Activated T-helper 1 cell treated with Interleukin-2 at 50 U/mL for 16 hours (primary cell): ENCODE data around the gene BRF1.
"Not testable (repeated sequence)": the region's sequence is repeated elsewhere in the genome, so short reads cannot be mapped to it uniquely, and the experiment has no call there.

Experiments
- DNase-seq: peaks from one replicate; pipeline ENCODE4 v3.0.0-alpha.2; 2020; ENCODE audit warnings: low read depth

BRF1 gene

GRCh38 chr14:105315941-105316576, 15.3 kb upstream of the BRF1 start:
- no peak for DNase-seq

- peak; percentile 39 for DNase-seq
Measured at GRCh38 chr14:105315211-105315721, 14.5 kb upstream of the BRF1 start.

GRCh38 chr14:105314287-105315200, 13.7 kb upstream of the BRF1 start, which contains the start of gene PACS2:
PACS2 (plus strand) TSS chr14:105314748; CDS start chr14:105314919, 171 bp downstream.
- DNase-seq: peak; percentile 79

- DNase-seq: no peak
Measured at GRCh38 chr14:105313381-105314286, 12.8 kb upstream of the BRF1 start.

GRCh38 chr14:105312973-105313372, 12.2 kb upstream of the BRF1 start:
- DNase-seq: no peak

GRCh38 chr14:105311838-105312237, 11.0 kb upstream of the BRF1 start:
- no peak for DNase-seq

- DNase-seq: no peak
Measured at GRCh38 chr14:105309371-105309770, 8.6 kb upstream of the BRF1 start.

GRCh38 chr14:105307052-105307727, 6.4 kb upstream of the BRF1 start:
- no peak for DNase-seq

- DNase-seq: no peak
Measured at GRCh38 chr14:105305791-105306190, 5.0 kb upstream of the BRF1 start.

GRCh38 chr14:105305345-105305744, 4.5 kb upstream of the BRF1 start:
- no peak for DNase-seq

GRCh38 chr14:105304565-105304964, 3.8 kb upstream of the BRF1 start:
- DNase-seq: no peak

- no peak for DNase-seq
Measured at GRCh38 chr14:105303949-105304348, 3.1 kb upstream of the BRF1 start.

- DNase-seq: not testable (repeated sequence)
Measured at GRCh38 chr14:105301915-105302249, 1.1 kb upstream of the BRF1 start.

- DNase-seq: peak; percentile 97
Measured at GRCh38 chr14:105301103-105301914, 508 bp upstream of the BRF1 start.

GRCh38 chr14:105299654-105300541, 903 bp downstream of the BRF1 start:
- no peak for DNase-seq

GRCh38 chr14:105297311-105297710, 3.5 kb downstream of the BRF1 start:
- not testable (repeated sequence) for DNase-seq

GRCh38 chr14:105294142-105294597, 6.6 kb downstream of the BRF1 start:
- peak; percentile 32 for DNase-seq

- no peak for DNase-seq
Measured at GRCh38 chr14:105292826-105293711, 7.7 kb downstream of the BRF1 start.
